Adrenal gland (tissue), 5 donors: ENCODE measurements around the gene ACTR3.

Experiments used
- POLR2A ChIP-seq, 2 donors: fragments of 450-650 bp; IDR thresholded peaks; one replicate each; pipeline ENCODE4 v1.6.1; 2017; ENCODE audit warnings: antibody characterized with exemption in 2 of 2, mild to moderate bottlenecking in 2 of 2, moderate library complexity in 1 of 2
- TF ChIP-seq, protein P1 (sequence below), 6 experiments: fragments of 450-650 bp in 4 of 6; fragments of 200-600 bp in 2 of 6; sonication (generic) in 1 of 6; IDR thresholded peaks; 1 replicate in 5 of 6; 2 replicates in 1 of 6; pipeline versions ENCODE4 v1.5.1 to v1.8.0; 2016 to 2021; ENCODE audit warnings: antibody characterized with exemption in 6 of 6, mild to moderate bottlenecking in 2 of 6, moderate library complexity in 1 of 6
- donor health status: DM: no; HTN: no; CAD: no.

DNA sequence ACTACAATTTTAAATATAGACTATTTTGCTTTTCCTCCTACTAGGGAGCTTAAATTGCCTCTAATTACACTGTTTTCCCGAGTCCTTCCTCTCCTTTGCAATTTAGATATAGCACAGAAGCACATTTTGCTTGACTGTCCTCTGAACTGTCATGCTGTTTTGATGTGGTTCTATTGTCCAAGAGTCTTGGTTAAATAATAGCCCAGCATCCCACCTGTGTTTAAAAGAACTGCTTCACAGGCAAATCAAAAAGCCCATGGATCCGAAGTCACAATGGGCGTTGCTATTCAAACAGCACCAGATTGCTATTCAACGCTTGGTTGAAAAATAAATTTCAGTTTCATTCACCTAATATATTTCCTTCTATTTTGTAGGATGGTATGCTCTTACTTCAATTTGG, 22.3 kb upstream of the ACTR3 start:
- TF ChIP-seq, protein P1, sequence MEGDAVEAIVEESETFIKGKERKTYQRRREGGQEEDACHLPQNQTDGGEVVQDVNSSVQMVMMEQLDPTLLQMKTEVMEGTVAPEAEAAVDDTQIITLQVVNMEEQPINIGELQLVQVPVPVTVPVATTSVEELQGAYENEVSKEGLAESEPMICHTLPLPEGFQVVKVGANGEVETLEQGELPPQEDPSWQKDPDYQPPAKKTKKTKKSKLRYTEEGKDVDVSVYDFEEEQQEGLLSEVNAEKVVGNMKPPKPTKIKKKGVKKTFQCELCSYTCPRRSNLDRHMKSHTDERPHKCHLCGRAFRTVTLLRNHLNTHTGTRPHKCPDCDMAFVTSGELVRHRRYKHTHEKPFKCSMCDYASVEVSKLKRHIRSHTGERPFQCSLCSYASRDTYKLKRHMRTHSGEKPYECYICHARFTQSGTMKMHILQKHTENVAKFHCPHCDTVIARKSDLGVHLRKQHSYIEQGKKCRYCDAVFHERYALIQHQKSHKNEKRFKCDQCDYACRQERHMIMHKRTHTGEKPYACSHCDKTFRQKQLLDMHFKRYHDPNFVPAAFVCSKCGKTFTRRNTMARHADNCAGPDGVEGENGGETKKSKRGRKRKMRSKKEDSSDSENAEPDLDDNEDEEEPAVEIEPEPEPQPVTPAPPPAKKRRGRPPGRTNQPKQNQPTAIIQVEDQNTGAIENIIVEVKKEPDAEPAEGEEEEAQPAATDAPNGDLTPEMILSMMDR (IDR thresholded peaks at IDR 0.05) = no peak
- no peak for TF ChIP-seq POLR2A (IDR thresholded peaks at IDR 0.05)
